HG03159 (cell line): Measurements from ENCODE around the gene SLC36A2.
"Not testable (repeated sequence)": the region's sequence is repeated elsewhere in the genome, so short reads cannot be mapped to it uniquely, and the experiment has no call there.

Experiments used
- ATAC-seq: cut with Tn5 transposase; IDR thresholded peaks from one replicate; pipeline ENCODE4 v1.9.1; 2021; ENCODE audit warnings: mild to moderate bottlenecking, moderate library complexity; ENCODE audit not compliant: unreplicated experiment

SLC36A2 gene

GRCh38 chr5:151327585-151327984, 19.8 kb downstream of the SLC36A2 start:
- ATAC-seq, result no peak

GRCh38 chr5:151326266-151326665, 21.1 kb downstream of the SLC36A2 start:
- ATAC-seq, result no peak

GRCh38 chr5:151320481-151320880, 26.9 kb downstream of the SLC36A2 start:
- no peak for ATAC-seq

GRCh38 chr5:151318850-151319732, 28.3 kb downstream of the SLC36A2 start:
- ATAC-seq, result peak; percentile 51

- no peak for ATAC-seq
Measured at GRCh38 chr5:151317871-151318270, 29.5 kb downstream of the SLC36A2 start.

GRCh38 chr5:151315998-151316597, 31.3 kb downstream of the SLC36A2 start:
- ATAC-seq, result peak; percentile 79

- ATAC-seq, result no peak
Measured at GRCh38 chr5:151313357-151313756, 34.0 kb downstream of the SLC36A2 start.

- ATAC-seq, result no peak
Measured at GRCh38 chr5:151312756-151313324, 34.5 kb downstream of the SLC36A2 start.

- no peak for ATAC-seq
Measured at GRCh38 chr5:151310932-151311331, 36.4 kb downstream of the SLC36A2 start.

- not testable (repeated sequence) for ATAC-seq
Measured at GRCh38 chr5:151309821-151310220, 37.5 kb downstream of the SLC36A2 start.

GRCh38 chr5:151309266-151309665, 38.1 kb downstream of the SLC36A2 start:
- not testable (repeated sequence) for ATAC-seq

GRCh38 chr5:151303666-151304065, 43.7 kb downstream of the SLC36A2 start, which contains the start of gene SLC36A3:
Gene SLC36A3, minus strand, starts transcription at chr5:151303766. Its CDS starts 412 bp downstream, at chr5:151303354.
- ATAC-seq, result no peak

- ATAC-seq, result no peak
Measured at GRCh38 chr5:151298063-151298855, 49.1 kb downstream of the SLC36A2 start.

GRCh38 chr5:151296974-151297373, 50.4 kb downstream of the SLC36A2 start:
- no peak for ATAC-seq

GRCh38 chr5:151296478-151296830, 50.9 kb downstream of the SLC36A2 start:
- no peak for ATAC-seq

- ATAC-seq, result no peak
Measured at GRCh38 chr5:151295791-151296477, 51.4 kb downstream of the SLC36A2 start.

- ATAC-seq, result no peak
Measured at GRCh38 chr5:151295138-151295537, 52.2 kb downstream of the SLC36A2 start.

GRCh38 chr5:151293624-151294023, 53.7 kb downstream of the SLC36A2 start:
- no peak for ATAC-seq

GRCh38 chr5:151288180-151288579, 59.2 kb downstream of the SLC36A2 start:
- ATAC-seq, result no peak

GRCh38 chr5:151286246-151286645, 61.1 kb downstream of the SLC36A2 start:
- ATAC-seq, result no peak
